ENCODE results near the gene GPC5. TPM values are rescaled to one million over a fixed set of nuclear protein-coding genes. Genes with fewer than 3 reads are reported as not detected.

Gene GPC5
- total and polyA plus RNA-seq, 4 donors: 0.51 to 22.4 (median 2.0) TPM

DNA sequence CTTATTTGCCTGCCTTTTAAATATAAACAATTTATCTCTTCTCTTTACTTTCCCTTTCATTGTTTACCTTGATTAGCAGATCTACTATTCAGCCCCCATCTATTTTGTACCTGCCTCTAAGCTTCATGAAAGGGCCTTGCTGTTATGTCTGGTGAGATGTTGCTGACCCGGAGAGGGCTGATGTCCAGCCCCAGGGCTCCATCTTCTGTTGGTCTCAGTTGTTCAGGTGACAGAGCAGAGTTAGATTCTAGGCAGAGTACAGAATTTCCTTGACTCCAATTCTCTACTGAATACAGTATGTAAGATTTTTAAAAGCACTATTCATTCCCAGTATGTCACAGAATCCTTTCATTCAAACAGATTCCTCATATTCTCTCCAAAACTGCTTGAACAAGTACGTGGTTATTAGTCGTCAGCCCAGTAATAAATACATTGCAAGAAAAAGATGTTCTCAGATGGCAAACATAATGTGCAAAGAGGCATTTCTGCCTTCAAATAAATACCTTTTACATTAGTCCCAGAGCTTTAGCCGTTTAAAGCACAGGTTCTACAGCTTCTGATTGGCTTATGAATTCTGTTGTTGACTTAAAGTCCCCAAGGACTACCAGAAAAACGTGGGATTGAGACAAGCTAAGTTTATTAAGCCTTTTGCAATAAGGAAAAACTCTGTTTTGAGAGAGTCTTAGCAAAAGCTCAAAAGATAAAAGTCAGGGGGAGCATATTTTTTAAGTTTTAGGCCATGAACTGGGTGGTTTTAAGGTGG lies 159.1 kb downstream of the GPC5 start:
- Histone ChIP-seq H3K4me1 (ENCODE audit: control insufficient read depth in 4 of 4, insufficient read depth in 4 of 4, low read length in 3 of 4) (no peaks in the 10 kb centered on the region), H3K9me3 (ENCODE audit: control insufficient read depth in 4 of 4, low read length in 3 of 4) (no peaks in the 10 kb centered on the region), H3K27me3 (ENCODE audit: control insufficient read depth in 4 of 4, insufficient read depth in 4 of 4, low read length in 3 of 4) (no peaks in the 10 kb centered on the region), H3K9ac (ENCODE audit: low read depth in 1 of 2, low read length in 2 of 2) (no peak overlapping the region), H3K36me3 (ENCODE audit: control insufficient read depth in 4 of 4, insufficient read depth in 3 of 4, low read depth in 1 of 4, low read length in 3 of 4) (no peaks in the 10 kb centered on the region), H3K4me3 (ENCODE audit: low read depth in 1 of 3, low read length in 3 of 3) (no peak overlapping the region), H3K27ac (ENCODE audit: low read depth in 1 of 2, low read length in 2 of 2) (no peak overlapping the region)
- no peak for TF ChIP-seq RAD21 (IDR thresholded peaks at IDR 0.05)
- no peak for TF ChIP-seq GABPA (IDR thresholded peaks at IDR 0.05 in 1 of 2, conservative IDR thresholded peaks at IDR 0.05 in 1 of 2)
- TF ChIP-seq RXRA (IDR thresholded peaks at IDR 0.05): no peak
- no peak for TF ChIP-seq JUND (IDR thresholded peaks at IDR 0.05)
- no peak for TF ChIP-seq YY1 (IDR thresholded peaks at IDR 0.05)
- TF ChIP-seq, protein P1, sequence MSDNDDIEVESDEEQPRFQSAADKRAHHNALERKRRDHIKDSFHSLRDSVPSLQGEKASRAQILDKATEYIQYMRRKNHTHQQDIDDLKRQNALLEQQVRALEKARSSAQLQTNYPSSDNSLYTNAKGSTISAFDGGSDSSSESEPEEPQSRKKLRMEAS (IDR thresholded peaks at IDR 0.05): no peak
- DNase-seq (ENCODE audit: low spot score): no peak
- WGBS: 70% methylated on average over 5 of the region's 5 CpGs

DNA sequence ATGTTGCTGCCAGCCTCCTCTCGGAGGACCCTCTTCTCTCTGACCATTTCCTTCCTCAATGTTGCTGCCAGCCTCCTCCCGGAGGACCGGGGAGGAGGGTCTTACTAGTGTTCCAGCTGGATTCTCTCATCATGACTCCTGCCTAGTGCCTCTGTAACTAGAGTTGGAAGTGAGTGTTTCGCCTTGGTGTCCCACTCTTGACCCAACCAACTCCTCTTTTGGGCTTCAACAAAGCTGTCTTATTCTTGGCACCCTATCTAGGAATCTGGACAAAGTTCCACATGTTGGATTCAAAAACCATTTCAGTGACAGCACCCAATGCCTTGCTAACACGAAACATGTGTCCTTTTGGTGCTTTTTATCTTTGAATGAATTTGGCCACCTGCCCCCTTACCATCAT lies 165.4 kb downstream of the GPC5 start:
- DNase-seq (ENCODE audit: low spot score): no peak
- Histone ChIP-seq H3K4me3 (ENCODE audit: low read depth in 1 of 3, low read length in 3 of 3) (no peak overlapping the region), H3K9me3 (ENCODE audit: control insufficient read depth in 4 of 4, low read length in 3 of 4) (no peaks in the 10 kb centered on the region), H3K4me1 (ENCODE audit: control insufficient read depth in 4 of 4, insufficient read depth in 4 of 4, low read length in 3 of 4) (no peaks in the 10 kb centered on the region), H3K9ac (ENCODE audit: low read depth in 1 of 2, low read length in 2 of 2) (no peak overlapping the region), H3K27me3 (ENCODE audit: control insufficient read depth in 4 of 4, insufficient read depth in 4 of 4, low read length in 3 of 4) (no peaks in the 10 kb centered on the region), H3K27ac (ENCODE audit: low read depth in 1 of 2, low read length in 2 of 2) (no peak overlapping the region), H3K36me3 (ENCODE audit: control insufficient read depth in 4 of 4, insufficient read depth in 3 of 4, low read depth in 1 of 4, low read length in 3 of 4) (no peaks in the 10 kb centered on the region)
- TF ChIP-seq YY1 (IDR thresholded peaks at IDR 0.05) (no peak), TAF1 (conservative IDR thresholded peaks at IDR 0.05) (no peak), EGR1 (IDR thresholded peaks at IDR 0.05; ENCODE audit: low read depth in 2 of 2) (no peak), RAD21 (IDR thresholded peaks at IDR 0.05) (no peak), FOXA1 (IDR thresholded peaks at IDR 0.05) (no peak), NR2F2 (IDR thresholded peaks at IDR 0.05) (no peak), JUND (IDR thresholded peaks at IDR 0.05) (no peak), HNF4G (IDR thresholded peaks at IDR 0.05) (no peak), FOXA2 (IDR thresholded peaks at IDR 0.05) (no peak), SP1 (IDR thresholded peaks at IDR 0.05) (no peak), HNF4A (conservative IDR thresholded peaks at IDR 0.05) (no peak), RXRA (IDR thresholded peaks at IDR 0.05) (no peak), GABPA (IDR thresholded peaks at IDR 0.05 in 1 of 2, conservative IDR thresholded peaks at IDR 0.05 in 1 of 2) (no peak)
- TF ChIP-seq, protein P2, sequence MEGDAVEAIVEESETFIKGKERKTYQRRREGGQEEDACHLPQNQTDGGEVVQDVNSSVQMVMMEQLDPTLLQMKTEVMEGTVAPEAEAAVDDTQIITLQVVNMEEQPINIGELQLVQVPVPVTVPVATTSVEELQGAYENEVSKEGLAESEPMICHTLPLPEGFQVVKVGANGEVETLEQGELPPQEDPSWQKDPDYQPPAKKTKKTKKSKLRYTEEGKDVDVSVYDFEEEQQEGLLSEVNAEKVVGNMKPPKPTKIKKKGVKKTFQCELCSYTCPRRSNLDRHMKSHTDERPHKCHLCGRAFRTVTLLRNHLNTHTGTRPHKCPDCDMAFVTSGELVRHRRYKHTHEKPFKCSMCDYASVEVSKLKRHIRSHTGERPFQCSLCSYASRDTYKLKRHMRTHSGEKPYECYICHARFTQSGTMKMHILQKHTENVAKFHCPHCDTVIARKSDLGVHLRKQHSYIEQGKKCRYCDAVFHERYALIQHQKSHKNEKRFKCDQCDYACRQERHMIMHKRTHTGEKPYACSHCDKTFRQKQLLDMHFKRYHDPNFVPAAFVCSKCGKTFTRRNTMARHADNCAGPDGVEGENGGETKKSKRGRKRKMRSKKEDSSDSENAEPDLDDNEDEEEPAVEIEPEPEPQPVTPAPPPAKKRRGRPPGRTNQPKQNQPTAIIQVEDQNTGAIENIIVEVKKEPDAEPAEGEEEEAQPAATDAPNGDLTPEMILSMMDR (IDR thresholded peaks at IDR 0.05; ENCODE audit: low read depth, low read length, missing input control): no peak
- TF ChIP-seq, protein P3, sequence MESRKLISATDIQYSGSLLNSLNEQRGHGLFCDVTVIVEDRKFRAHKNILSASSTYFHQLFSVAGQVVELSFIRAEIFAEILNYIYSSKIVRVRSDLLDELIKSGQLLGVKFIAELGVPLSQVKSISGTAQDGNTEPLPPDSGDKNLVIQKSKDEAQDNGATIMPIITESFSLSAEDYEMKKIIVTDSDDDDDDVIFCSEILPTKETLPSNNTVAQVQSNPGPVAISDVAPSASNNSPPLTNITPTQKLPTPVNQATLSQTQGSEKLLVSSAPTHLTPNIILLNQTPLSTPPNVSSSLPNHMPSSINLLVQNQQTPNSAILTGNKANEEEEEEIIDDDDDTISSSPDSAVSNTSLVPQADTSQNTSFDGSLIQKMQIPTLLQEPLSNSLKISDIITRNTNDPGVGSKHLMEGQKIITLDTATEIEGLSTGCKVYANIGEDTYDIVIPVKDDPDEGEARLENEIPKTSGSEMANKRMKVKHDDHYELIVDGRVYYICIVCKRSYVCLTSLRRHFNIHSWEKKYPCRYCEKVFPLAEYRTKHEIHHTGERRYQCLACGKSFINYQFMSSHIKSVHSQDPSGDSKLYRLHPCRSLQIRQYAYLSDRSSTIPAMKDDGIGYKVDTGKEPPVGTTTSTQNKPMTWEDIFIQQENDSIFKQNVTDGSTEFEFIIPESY (IDR thresholded peaks at IDR 0.05): no peak
- TF ChIP-seq, protein P4, sequence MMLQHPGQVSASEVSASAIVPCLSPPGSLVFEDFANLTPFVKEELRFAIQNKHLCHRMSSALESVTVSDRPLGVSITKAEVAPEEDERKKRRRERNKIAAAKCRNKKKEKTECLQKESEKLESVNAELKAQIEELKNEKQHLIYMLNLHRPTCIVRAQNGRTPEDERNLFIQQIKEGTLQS (IDR thresholded peaks at IDR 0.05): no peak
- TF ChIP-seq, protein P5, sequence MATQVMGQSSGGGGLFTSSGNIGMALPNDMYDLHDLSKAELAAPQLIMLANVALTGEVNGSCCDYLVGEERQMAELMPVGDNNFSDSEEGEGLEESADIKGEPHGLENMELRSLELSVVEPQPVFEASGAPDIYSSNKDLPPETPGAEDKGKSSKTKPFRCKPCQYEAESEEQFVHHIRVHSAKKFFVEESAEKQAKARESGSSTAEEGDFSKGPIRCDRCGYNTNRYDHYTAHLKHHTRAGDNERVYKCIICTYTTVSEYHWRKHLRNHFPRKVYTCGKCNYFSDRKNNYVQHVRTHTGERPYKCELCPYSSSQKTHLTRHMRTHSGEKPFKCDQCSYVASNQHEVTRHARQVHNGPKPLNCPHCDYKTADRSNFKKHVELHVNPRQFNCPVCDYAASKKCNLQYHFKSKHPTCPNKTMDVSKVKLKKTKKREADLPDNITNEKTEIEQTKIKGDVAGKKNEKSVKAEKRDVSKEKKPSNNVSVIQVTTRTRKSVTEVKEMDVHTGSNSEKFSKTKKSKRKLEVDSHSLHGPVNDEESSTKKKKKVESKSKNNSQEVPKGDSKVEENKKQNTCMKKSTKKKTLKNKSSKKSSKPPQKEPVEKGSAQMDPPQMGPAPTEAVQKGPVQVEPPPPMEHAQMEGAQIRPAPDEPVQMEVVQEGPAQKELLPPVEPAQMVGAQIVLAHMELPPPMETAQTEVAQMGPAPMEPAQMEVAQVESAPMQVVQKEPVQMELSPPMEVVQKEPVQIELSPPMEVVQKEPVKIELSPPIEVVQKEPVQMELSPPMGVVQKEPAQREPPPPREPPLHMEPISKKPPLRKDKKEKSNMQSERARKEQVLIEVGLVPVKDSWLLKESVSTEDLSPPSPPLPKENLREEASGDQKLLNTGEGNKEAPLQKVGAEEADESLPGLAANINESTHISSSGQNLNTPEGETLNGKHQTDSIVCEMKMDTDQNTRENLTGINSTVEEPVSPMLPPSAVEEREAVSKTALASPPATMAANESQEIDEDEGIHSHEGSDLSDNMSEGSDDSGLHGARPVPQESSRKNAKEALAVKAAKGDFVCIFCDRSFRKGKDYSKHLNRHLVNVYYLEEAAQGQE (IDR thresholded peaks at IDR 0.05): no peak
- TF ChIP-seq, protein P1 (IDR thresholded peaks at IDR 0.05): no peak
- WGBS: 77% methylated on average over 5 of the region's 5 CpGs
